IPS DF 6.9 (cell line): Measurements from ENCODE around the gene SLC1A2.

Source experiments
- DNase-seq: peaks from one replicate; pipeline ENCODE4 v3.0.0-alpha.2; 2013; ENCODE audit warnings: low read depth, low spot score
- H3K27ac ChIP-seq: one replicate; pipeline ENCODE4 v1.5.1; 2013; ENCODE audit warnings: low read length, control low read depth
- H3K27me3 ChIP-seq: 2 replicates; pipeline ENCODE4 v1.6.1; 2013; ENCODE audit warnings: mild to moderate bottlenecking, low read length; ENCODE audit not compliant: control insufficient read depth, insufficient read depth
- H3K36me3 ChIP-seq: 2 replicates; pipeline ENCODE4 v1.6.1; 2013; ENCODE audit warnings: low read length; ENCODE audit not compliant: control insufficient read depth, insufficient read depth
- H3K4me1 ChIP-seq: 2 replicates; pipeline ENCODE4 v1.6.1; 2013; ENCODE audit warnings: low read length; ENCODE audit not compliant: control insufficient read depth, insufficient read depth
- H3K4me3 ChIP-seq: 2 replicates; pipeline ENCODE4 v1.5.1; 2013; ENCODE audit warnings: mild to moderate bottlenecking, low read length
- H3K9me3 ChIP-seq: 2 replicates; pipeline ENCODE4 v1.6.1; 2013; ENCODE audit warnings: low read length, inconsistent platforms; ENCODE audit not compliant: control insufficient read depth, insufficient read depth
- WGBS: extraction: QIAGEN DNeasy Blood & Tissue Kit; methylation state at CpG from one replicate; pipeline ENCODE4 v1.1.7; 2013; ENCODE audit warnings: mixed read lengths, missing lambda C conversion rate; ENCODE audit not compliant: insufficient read length, insufficient coverage; 5-methylcytosine and 5-hydroxymethylcytosine counted together

SLC1A2 gene

GRCh38 chr11:35327829-35328228 is 91.5 kb downstream of the SLC1A2 start:
- H3K9me3 ChIP-seq: no peaks in the 10 kb centered on the region
- no peak overlapping the region for H3K27ac ChIP-seq
- WGBS: no CpG with 5 or more reads among the region's 1 CpG
- H3K27me3 ChIP-seq: peaks cover 7% of the 10 kb centered on the region
- no peak overlapping the region for H3K4me3 ChIP-seq
- peaks cover 2% of the 10 kb centered on the region; the same call in 1 of the 2 replicates for H3K4me1 ChIP-seq
- DNase-seq: no peak
- no peaks in the 10 kb centered on the region for H3K36me3 ChIP-seq

GRCh38 chr11:35326266-35326879 is 93.0 kb downstream of the SLC1A2 start:
- DNase-seq: no peak
- WGBS: no CpG with 5 or more reads among the region's 3 CpGs
- Histone ChIP-seq H3K4me1 (peaks cover 4% of the 10 kb centered on the region; the same call in 1 of the 2 replicates), H3K27ac (no peak overlapping the region), H3K4me3 (no peak overlapping the region), H3K27me3 (peaks cover 7% of the 10 kb centered on the region), H3K36me3 (no peaks in the 10 kb centered on the region), H3K9me3 (no peaks in the 10 kb centered on the region)

- Histone ChIP-seq H3K4me1 (peaks cover 3% of the 10 kb centered on the region; the same call in 1 of the 2 replicates), H3K27me3 (peaks cover 5% of the 10 kb centered on the region), H3K27ac (no peak overlapping the region), H3K9me3 (no peaks in the 10 kb centered on the region), H3K36me3 (no peaks in the 10 kb centered on the region), H3K4me3 (no peak overlapping the region)
- DNase-seq: no peak
- WGBS: no CpG with 5 or more reads among the region's 3 CpGs
Observed at GRCh38 chr11:35324981-35325380, 94.4 kb downstream of the SLC1A2 start.

- Histone ChIP-seq H3K4me3 (no peak overlapping the region), H3K9me3 (no peaks in the 10 kb centered on the region), H3K4me1 (0 out of 2 replicates have a peak, but pooled peaks cover 3% of the 10 kb centered on the region), H3K27ac (no peak overlapping the region), H3K36me3 (no peaks in the 10 kb centered on the region), H3K27me3 (no peaks in the 10 kb centered on the region; the same call in 1 of the 2 replicates)
- DNase-seq: no peak
Observed at GRCh38 chr11:35324183-35324886, 95.0 kb downstream of the SLC1A2 start.

GRCh38 chr11:35323076-35323868 is 96.1 kb downstream of the SLC1A2 start:
- H3K36me3 ChIP-seq: no peaks in the 10 kb centered on the region
- H3K27me3 ChIP-seq: no peaks in the 10 kb centered on the region
- H3K4me3 ChIP-seq: no peak overlapping the region
- no CpG with 5 or more reads among the region's 9 CpGs for WGBS
- no peaks in the 10 kb centered on the region for H3K9me3 ChIP-seq
- 0 out of 2 replicates have a peak, but pooled peaks cover 3% of the 10 kb centered on the region for H3K4me1 ChIP-seq
- no peak overlapping the region for H3K27ac ChIP-seq
- no peak for DNase-seq

- no peaks in the 10 kb centered on the region for H3K27me3 ChIP-seq
- H3K4me3 ChIP-seq: no peak overlapping the region
- no CpG with 5 or more reads among the region's 3 CpGs for WGBS
- no peak overlapping the region for H3K27ac ChIP-seq
- H3K4me1 ChIP-seq: 0 out of 2 replicates have a peak, but pooled peaks cover 3% of the 10 kb centered on the region
- no peaks in the 10 kb centered on the region for H3K36me3 ChIP-seq
- no peak for DNase-seq
- no peaks in the 10 kb centered on the region for H3K9me3 ChIP-seq
Observed at GRCh38 chr11:35322318-35322979, 96.9 kb downstream of the SLC1A2 start.

GRCh38 chr11:35321532-35322317 is 97.6 kb downstream of the SLC1A2 start:
- Histone ChIP-seq H3K4me3 (no peak overlapping the region), H3K27me3 (no peaks in the 10 kb centered on the region), H3K27ac (no peak overlapping the region), H3K9me3 (no peaks in the 10 kb centered on the region), H3K36me3 (no peaks in the 10 kb centered on the region), H3K4me1 (0 out of 2 replicates have a peak, but pooled peaks cover 3% of the 10 kb centered on the region)
- DNase-seq: no peak
- no CpG with 5 or more reads among the region's 11 CpGs for WGBS

- Histone ChIP-seq H3K4me1 (0 out of 2 replicates have a peak, but pooled peaks cover 3% of the 10 kb centered on the region), H3K36me3 (no peaks in the 10 kb centered on the region), H3K27ac (no peak overlapping the region), H3K4me3 (no peak overlapping the region), H3K27me3 (no peaks in the 10 kb centered on the region), H3K9me3 (no peaks in the 10 kb centered on the region)
- no CpG with 5 or more reads among the region's 2 CpGs for WGBS
- no peak for DNase-seq
Observed at GRCh38 chr11:35321111-35321510, 98.2 kb downstream of the SLC1A2 start.

- H3K36me3 ChIP-seq: no peaks in the 10 kb centered on the region
- no peaks in the 10 kb centered on the region for H3K27me3 ChIP-seq
- no CpG with 5 or more reads among the region's 5 CpGs for WGBS
- DNase-seq: no peak
- no peaks in the 10 kb centered on the region for H3K9me3 ChIP-seq
- no peak overlapping the region for H3K27ac ChIP-seq
- no peak overlapping the region for H3K4me3 ChIP-seq
- H3K4me1 ChIP-seq: 0 out of 2 replicates have a peak, but pooled peaks cover 3% of the 10 kb centered on the region
Observed at GRCh38 chr11:35318977-35319925, 100.1 kb downstream of the SLC1A2 start.
